ENCODE data around the gene MSRB3. TPM values are rescaled to one million over a fixed set of nuclear protein-coding genes. Genes with fewer than 3 reads are reported as not detected.
A peak's percentile ranks its signal among the peaks of the same experiment; 100 is the strongest.

MSRB3 gene
- total and polyA plus RNA-seq, 2 of the 4 experiments (the other 2 are of a cell fraction): 31.7 to 35.7 TPM

GRCh38 chr12:65430006-65430405, 151.5 kb downstream of the MSRB3 start:
- intact Hi-C loops (cut with micrococcal nuclease): loop anchor here (5.0 kb wide), 1 partner anchor 103 kb away; no protein-coding TSS in a partner anchor

More at GRCh38 chr12:65430006-65430405, 151.5 kb downstream of the MSRB3 start:
- Histone ChIP-seq H3K27ac (ENCODE audit: insufficient read depth, low read length) (peak overlapping the region; percentile 43), H3K14ac (replicated peaks; ENCODE audit: low read depth, low read length) (peak overlapping the region; percentile 93), H3K18ac (ENCODE audit: low read depth, low read length) (peak overlapping the region; percentile 51; the same call in 1 of the 2 replicates), H4K8ac (ENCODE audit: low read depth in 2 of 2, low read length in 2 of 2) (peak overlapping the region; percentile 69 to 92), H2BK15ac (ENCODE audit: low read depth, low read length) (peak overlapping the region; percentile 94; the same call in 2 of the 3 replicates), H2AK9ac (replicated peaks; ENCODE audit: low read depth, low read length, poor library complexity) (no peak overlapping the region), H2BK5ac (ENCODE audit: low read depth, low read length, poor library complexity, severe bottlenecking) (peak overlapping the region; percentile 94), H2BK20ac (ENCODE audit: low read depth, low read length) (peak overlapping the region; percentile 70; the same call in 1 of the 2 replicates), H3K4me3 (ENCODE audit: insufficient read depth, low read depth, low read length) (no peak overlapping the region), H3K56ac (ENCODE audit: extremely low read depth, insufficient read depth, low read length) (peak overlapping the region; percentile 42), H4K5ac (ENCODE audit: low read depth, low read length) (peak overlapping the region; percentile 51; the same call in 1 of the 2 replicates), H2AFZ (replicated peaks; ENCODE audit: low read length, poor library complexity) (no peak overlapping the region), H3K27me3 (ENCODE audit: control insufficient read depth, insufficient read depth, low read length) (no peaks in the 10 kb centered on the region), H2BK120ac (ENCODE audit: low read depth, low read length) (peak overlapping the region; percentile 69), H3K4me1 (ENCODE audit: control insufficient read depth, insufficient read depth, low read length) (peaks cover 15% of the 10 kb centered on the region), H3K9ac (ENCODE audit: low read depth, low read length) (peak overlapping the region; percentile 29; the same call in 1 of the 2 replicates), H2AK5ac (ENCODE audit: low read depth, low read length) (peak overlapping the region; percentile 64; the same call in 1 of the 2 replicates), H4K20me1 (ENCODE audit: insufficient read depth, low read length) (no peaks in the 10 kb centered on the region), H3K23ac (ENCODE audit: low read depth, low read length) (no peak overlapping the region), H3K79me1 (ENCODE audit: low read depth in 1 of 2, low read length in 2 of 2) (peaks cover 31 to 39% of the 10 kb centered on the region in 2 experiments), H3K4me2 (ENCODE audit: low read depth, low read length) (peak overlapping the region; percentile 82; the same call in 1 of the 2 replicates), H3K4ac (ENCODE audit: low read depth, low read length) (peak overlapping the region; percentile 89; the same call in 1 of the 2 replicates), H3K9me3 (ENCODE audit: control insufficient read depth, insufficient read depth, low read length) (peaks cover 2% of the 10 kb centered on the region; the same call in 1 of the 2 replicates), H3K36me3 (ENCODE audit: control insufficient read depth, insufficient read depth, low read length) (no peaks in the 10 kb centered on the region; the same call in 1 of the 2 replicates), H4K91ac (ENCODE audit: insufficient read depth, low read depth, low read length) (peak overlapping the region; percentile 75; the same call in 1 of the 2 replicates), H3K9me1 (ENCODE audit: insufficient read depth, low read length) (peaks cover 8% of the 10 kb centered on the region)
- no TSS peak for BruUV-seq (replicated peaks)
- in situ Hi-C loops (cut with MboI; ENCODE audit: low sequenced_read_pairs) (no loop called here), dilution Hi-C loops (cut with HindIII; ENCODE audit: low sequenced_read_pairs, unreplicated experiment) (no loop called here)
- WGBS, 2 experiments (ENCODE audit: extremely low coverage in 2 of 2, insufficient read length in 1 of 2): no CpG with 5 or more reads among the region's 1 CpG
- CTCF ChIA-PET: interaction anchor here (1.0 kb wide), 1 partner anchor 28 kb away, joined by 3 read pairs; no protein-coding TSS in a partner anchor
- DNase-seq: no peak
- POLR2A ChIA-PET (ENCODE audit: unreplicated experiment): no interaction called here
- peak; percentile 41 for ATAC-seq (ENCODE audit: low read depth)
- TF ChIP-seq FOS (IDR thresholded peaks at IDR 0.05; ENCODE audit: low read depth, low read length) (no peak), ELK1 (IDR thresholded peaks at IDR 0.05; ENCODE audit: borderline replicate concordance, low read depth, low read length) (no peak), BHLHE40 (IDR thresholded peaks at IDR 0.05; ENCODE audit: low read depth, low read length) (no peak), RFX5 (IDR thresholded peaks at IDR 0.05; ENCODE audit: low read depth, low read length) (no peak), POLR2A (IDR thresholded peaks at IDR 0.05; ENCODE audit: low read depth, low read length) (no peak), USF2 (IDR thresholded peaks at IDR 0.05; ENCODE audit: low read depth, low read length) (no peak), CTCF (conservative IDR thresholded peaks at IDR 0.05; ENCODE audit: low read depth, low read length) (no peak), CEBPB (IDR thresholded peaks at IDR 0.05; ENCODE audit: low read depth, low read length) (no peak), RCOR1 (IDR thresholded peaks at IDR 0.05; ENCODE audit: insufficient replicate concordance, low read length) (no peak), MAFK (IDR thresholded peaks at IDR 0.05; ENCODE audit: low read depth, low read length) (no peak), CHD1 (IDR thresholded peaks at IDR 0.05; ENCODE audit: low read depth, low read length) (no peak), MAZ (IDR thresholded peaks at IDR 0.05; ENCODE audit: borderline replicate concordance, low read depth, low read length) (no peak), SMC3 (IDR thresholded peaks at IDR 0.05; ENCODE audit: low read depth, low read length) (no peak), RAD21 (IDR thresholded peaks at IDR 0.05; ENCODE audit: low read length) (no peak), NFE2L2 (IDR thresholded peaks at IDR 0.05; ENCODE audit: low read depth, low read length) (no peak), MXI1 (IDR thresholded peaks at IDR 0.05; ENCODE audit: borderline replicate concordance, low read depth, low read length) (no peak)

All from IMR-90 (cell line).